Ovary (tissue), 9 donors: ENCODE results near the gene LRRC4C. TPM values are rescaled to one million over a fixed set of nuclear protein-coding genes. Genes with fewer than 3 reads are reported as not detected.

Experiments used
- DNase-seq, 5 donors: peaks; one replicate each; pipeline ENCODE4 v3.0.0-alpha.2; 2019 to 2020
- H3K27ac ChIP-seq, 2 donors: fragments of 200-600 bp; one replicate each; pipeline versions ENCODE4 v1.5.1 to v1.8.0; 2019 to 2022
- H3K27me3 ChIP-seq: fragments of 200-600 bp; one replicate; pipeline ENCODE4 v1.8.0; 2022
- H3K36me3 ChIP-seq: fragments of 200-600 bp; sonication (generic); one replicate; pipeline ENCODE4 v1.5.1; 2019
- H3K4me1 ChIP-seq: one replicate; pipeline ENCODE4 v1.8.1; 2013; ENCODE audit warnings: mild to moderate bottlenecking, moderate library complexity; ENCODE audit not compliant: insufficient read depth
- H3K4me3 ChIP-seq: fragments of 200-600 bp; sonication (generic); one replicate; pipeline ENCODE4 v1.5.1; 2017
- H3K9me3 ChIP-seq, 2 donors: fragments of 200-600 bp in 1 of 2; sonication (generic) in 1 of 2; one replicate each; pipeline versions ENCODE4 v1.5.1 to v1.8.1; 2013 to 2019; ENCODE audit warnings: mild to moderate bottlenecking in 1 of 2, moderate library complexity in 1 of 2
- EP300 ChIP-seq: sonication (generic); formaldehyde crosslinking; IDR thresholded peaks from one replicate; pipeline ENCODE4 v1.6.1; 2017; ENCODE audit warnings: antibody characterized with exemption
- POLR2A ChIP-seq: fragments of 450-650 bp; IDR thresholded peaks from one replicate; pipeline ENCODE4 v1.6.1; 2017; ENCODE audit warnings: antibody characterized with exemption, mild to moderate bottlenecking, moderate library complexity
- WGBS, 3 donors: extraction: QIAGEN DNeasy Blood & Tissue Kit in 1 of 3; methylation state at CpG; one replicate each; pipeline versions ENCODE4 v1.1.5 to v1.1.7; 2013 to 2017; 5-methylcytosine and 5-hydroxymethylcytosine counted together
- intact Hi-C, 4 donors: fragments of 100-400 bp; cut with DNase I; formaldehyde crosslinking; loops; one replicate each; pipeline versions ENCODE4 v1.11.0 to v1.15.1; 2022 to 2023
- polyA plus RNA-seq, 2 donors: library from polyadenylated mRNA; stranded (reverse); fragments of 200-250 nt in 1 of 2; fragments of 350-450 nt in 1 of 2; fragmentation: Illumina TruSeq in 1 of 2; extraction: RNeasy Lipid Tissue Mini Kit (QIAGEN cat#74804) in 1 of 2; gene quantifications; one replicate each; pipeline ENCODE4 v1.2.3, GENCODE V29; 2013 to 2014
- total RNA-seq, 7 donors: library from RNA; depleted of rRNA in 2 of 7; stranded (reverse); fragments of >200 nt in 2 of 7; fragmentation: NEBNext Ultra II Directional in 3 of 7; extraction: Animal tissue kit (Norgen Biotek cat#: 25700) in 3 of 7; gene quantifications; one replicate each; pipeline versions ENCODE4 v1.1.0 to v1.2.4, GENCODE V29; 2016 to 2023
- TF ChIP-seq, protein P1 (sequence below), 3 donors: fragments of 450-650 bp in 2 of 3; fragments of 200-600 bp in 1 of 3; IDR thresholded peaks; one replicate each; pipeline versions ENCODE4 v1.5.1 to v1.8.0; 2016 to 2022; ENCODE audit warnings: antibody characterized with exemption in 3 of 3, mild to moderate bottlenecking in 1 of 3
- donor health status: DM: no; HTN: no; CAD: no; lungs with moderate emphysema.
- donor health status: DM: no; HTN: no; CAD: no.
- donor health status: Bipolar disorder and iron deficiency.
- donor health status: DM: yes; HTN: yes; CAD: no.
- donor health status: DM: no; HTN: no; CAD: no.
- donor health status: DM: yes; HTN: yes; CAD: no.

LRRC4C gene
- total and polyA plus RNA-seq, 9 donors: 0.15 to 12.5 (median 0.78) TPM

DNA sequence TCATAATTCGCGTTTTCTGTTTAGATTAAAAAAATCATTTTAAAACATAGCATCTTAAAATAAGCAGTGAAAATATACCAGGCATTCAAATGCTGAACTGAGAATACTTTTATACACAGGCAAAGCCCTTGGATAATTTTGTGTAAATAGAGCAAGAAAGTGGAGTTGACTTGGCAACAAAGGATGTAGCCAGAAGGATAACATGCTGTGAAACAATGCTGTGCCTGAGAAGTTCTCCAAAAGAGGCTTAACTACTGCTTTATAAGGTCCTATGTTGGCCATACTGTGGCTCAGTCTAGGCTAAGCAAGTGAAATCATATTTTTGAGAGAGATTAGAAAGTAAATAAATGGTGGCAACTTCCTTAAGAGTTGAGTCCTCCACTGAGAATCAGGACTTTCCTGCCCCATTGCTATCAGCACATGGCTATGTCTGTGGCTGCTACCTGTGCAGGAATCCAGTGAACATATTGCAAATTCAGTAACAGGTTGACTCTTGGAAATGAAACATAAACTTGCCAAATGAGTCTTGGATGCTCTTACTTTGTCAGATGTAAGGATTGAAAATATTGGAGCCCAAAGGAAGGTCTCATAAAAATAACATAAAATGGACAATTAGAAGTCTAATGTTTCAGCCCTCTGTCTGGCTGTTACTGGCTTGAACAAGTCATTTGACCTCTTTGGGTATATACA lies 448.9 kb downstream of the LRRC4C start:
- WGBS, 3 donors: 66 to 82% (median 77%) methylated on average over 2 of the region's 2 CpGs
- TF ChIP-seq POLR2A (no peak), EP300 (no peak)
- TF ChIP-seq, protein P1, sequence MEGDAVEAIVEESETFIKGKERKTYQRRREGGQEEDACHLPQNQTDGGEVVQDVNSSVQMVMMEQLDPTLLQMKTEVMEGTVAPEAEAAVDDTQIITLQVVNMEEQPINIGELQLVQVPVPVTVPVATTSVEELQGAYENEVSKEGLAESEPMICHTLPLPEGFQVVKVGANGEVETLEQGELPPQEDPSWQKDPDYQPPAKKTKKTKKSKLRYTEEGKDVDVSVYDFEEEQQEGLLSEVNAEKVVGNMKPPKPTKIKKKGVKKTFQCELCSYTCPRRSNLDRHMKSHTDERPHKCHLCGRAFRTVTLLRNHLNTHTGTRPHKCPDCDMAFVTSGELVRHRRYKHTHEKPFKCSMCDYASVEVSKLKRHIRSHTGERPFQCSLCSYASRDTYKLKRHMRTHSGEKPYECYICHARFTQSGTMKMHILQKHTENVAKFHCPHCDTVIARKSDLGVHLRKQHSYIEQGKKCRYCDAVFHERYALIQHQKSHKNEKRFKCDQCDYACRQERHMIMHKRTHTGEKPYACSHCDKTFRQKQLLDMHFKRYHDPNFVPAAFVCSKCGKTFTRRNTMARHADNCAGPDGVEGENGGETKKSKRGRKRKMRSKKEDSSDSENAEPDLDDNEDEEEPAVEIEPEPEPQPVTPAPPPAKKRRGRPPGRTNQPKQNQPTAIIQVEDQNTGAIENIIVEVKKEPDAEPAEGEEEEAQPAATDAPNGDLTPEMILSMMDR (IDR thresholded peaks at IDR 0.05): no peak
- H3K36me3 ChIP-seq: no peaks in the 10 kb centered on the region
- H3K9me3 ChIP-seq: no peaks in the 10 kb centered on the region
- H3K4me3 ChIP-seq: no peak overlapping the region
- H3K27ac ChIP-seq: no peak overlapping the region
- DNase-seq: no peak
- H3K27me3 ChIP-seq: no peaks in the 10 kb centered on the region
- intact Hi-C loops: no loop called here
- H3K4me1 ChIP-seq: no peaks in the 10 kb centered on the region

DNA sequence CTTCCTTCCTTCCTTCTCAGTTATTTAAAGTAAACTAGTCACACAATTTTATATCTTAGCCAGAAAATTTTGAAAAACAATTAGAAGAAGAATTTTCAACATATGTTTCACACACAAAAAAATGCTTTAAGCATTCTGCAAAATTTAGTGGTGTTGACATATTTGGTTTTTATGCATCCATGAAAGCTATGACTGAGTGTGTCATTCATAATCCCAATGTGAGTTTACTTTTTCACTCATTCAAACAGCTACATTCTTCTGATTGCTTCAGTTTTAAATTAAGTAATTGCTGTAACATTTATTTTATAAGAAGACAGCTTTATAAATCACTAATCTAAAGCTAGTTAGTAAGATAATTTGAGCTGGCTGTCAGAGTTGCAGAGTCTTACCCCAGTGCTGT lies 453.5 kb downstream of the LRRC4C start:
- Histone ChIP-seq H3K4me1 (no peaks in the 10 kb centered on the region), H3K9me3 (no peaks in the 10 kb centered on the region), H3K27ac (no peak overlapping the region), H3K4me3 (no peak overlapping the region), H3K36me3 (no peaks in the 10 kb centered on the region), H3K27me3 (no peaks in the 10 kb centered on the region)
- intact Hi-C loops: no loop called here
- no peak for DNase-seq
- TF ChIP-seq, protein P1 (IDR thresholded peaks at IDR 0.05): no peak
- no peak for TF ChIP-seq EP300
- TF ChIP-seq POLR2A: no peak

DNA sequence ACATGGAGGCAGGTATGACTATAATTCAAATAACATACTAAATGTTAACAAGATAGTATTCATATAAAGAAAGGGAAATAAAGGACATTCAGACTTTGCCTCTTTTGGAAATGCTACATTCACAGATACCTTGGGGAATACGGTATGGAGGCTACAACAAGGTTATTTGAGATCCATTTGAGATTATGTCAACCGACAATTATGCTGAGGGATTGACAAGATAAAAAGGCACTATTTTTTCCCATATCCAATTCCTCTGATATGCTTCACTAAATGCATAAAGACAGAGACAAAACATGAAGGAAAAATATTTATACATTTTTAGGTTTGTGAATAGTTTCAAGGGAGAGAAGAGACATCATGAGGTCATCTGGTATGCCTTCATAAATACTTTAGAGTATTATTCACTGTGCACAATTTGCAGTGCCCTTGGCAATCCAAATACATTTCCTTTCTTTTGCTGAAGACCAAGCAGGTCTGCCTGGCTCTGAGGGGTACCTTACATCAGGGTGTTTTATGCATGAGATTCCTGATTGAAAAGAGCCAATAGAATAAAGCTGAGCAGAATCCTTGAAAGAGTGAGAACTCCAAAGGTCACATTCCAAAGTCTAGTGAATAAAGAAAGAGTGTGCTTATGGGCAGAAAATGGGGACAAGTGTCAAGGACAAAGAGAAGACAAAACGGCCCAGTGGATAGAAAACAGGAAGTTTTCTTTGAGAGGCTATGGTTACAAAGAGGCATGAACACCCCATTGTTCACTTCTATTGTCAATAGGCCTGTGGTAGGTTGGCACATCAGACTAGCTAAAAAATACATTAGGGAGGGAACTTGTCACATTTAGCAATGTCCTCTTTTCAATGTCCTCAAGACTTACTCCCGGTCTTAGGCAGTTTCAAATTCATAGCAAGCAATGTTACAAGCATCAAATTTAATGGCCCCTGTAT lies 455.8 kb downstream of the LRRC4C start:
- DNase-seq: no peak
- Histone ChIP-seq H3K27me3 (no peaks in the 10 kb centered on the region), H3K4me3 (no peak overlapping the region), H3K36me3 (no peaks in the 10 kb centered on the region), H3K9me3 (no peaks in the 10 kb centered on the region), H3K27ac (no peak overlapping the region), H3K4me1 (no peaks in the 10 kb centered on the region)
- intact Hi-C loops: no loop called here
- TF ChIP-seq EP300 (no peak), POLR2A (no peak)
- TF ChIP-seq, protein P1 (IDR thresholded peaks at IDR 0.05): no peak
- 28 to 65% (median 30%) methylated on average over 4 of the region's 4 CpGs for WGBS, 3 donors

DNA sequence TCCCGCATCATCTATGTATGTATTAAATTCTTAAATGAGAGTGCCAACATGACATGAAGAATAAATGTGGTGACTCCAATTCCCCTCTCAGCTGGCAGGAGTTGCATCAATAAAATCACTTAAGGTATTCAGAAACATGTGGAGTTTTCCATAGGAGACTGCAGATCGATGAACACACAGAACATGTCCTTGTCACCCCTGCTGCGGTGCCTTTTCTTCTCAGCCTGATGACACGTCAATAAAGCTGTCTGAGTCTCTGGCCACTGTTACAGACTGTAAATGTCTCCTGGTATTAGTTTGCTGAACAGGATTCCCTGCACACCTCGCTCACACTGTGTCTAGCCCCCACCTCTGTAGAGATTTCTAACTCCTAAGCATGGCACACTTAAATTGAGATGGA lies 460.5 kb downstream of the LRRC4C start:
- WGBS, 3 donors: 81 to 90% (median 84%) methylated on average over 5 of the region's 5 CpGs
- no peak for DNase-seq
- TF ChIP-seq, protein P1 (IDR thresholded peaks at IDR 0.05): no peak
- no peak for TF ChIP-seq POLR2A
- no peak for TF ChIP-seq EP300
- no peak overlapping the region for H3K27ac ChIP-seq
- intact Hi-C loops: no loop called here
- H3K36me3 ChIP-seq: no peaks in the 10 kb centered on the region
- H3K27me3 ChIP-seq: no peaks in the 10 kb centered on the region
- H3K9me3 ChIP-seq: no peaks in the 10 kb centered on the region
- H3K4me1 ChIP-seq: no peaks in the 10 kb centered on the region
- H3K4me3 ChIP-seq: no peak overlapping the region
